ENCODE results near the gene IER3IP1.

DNA sequence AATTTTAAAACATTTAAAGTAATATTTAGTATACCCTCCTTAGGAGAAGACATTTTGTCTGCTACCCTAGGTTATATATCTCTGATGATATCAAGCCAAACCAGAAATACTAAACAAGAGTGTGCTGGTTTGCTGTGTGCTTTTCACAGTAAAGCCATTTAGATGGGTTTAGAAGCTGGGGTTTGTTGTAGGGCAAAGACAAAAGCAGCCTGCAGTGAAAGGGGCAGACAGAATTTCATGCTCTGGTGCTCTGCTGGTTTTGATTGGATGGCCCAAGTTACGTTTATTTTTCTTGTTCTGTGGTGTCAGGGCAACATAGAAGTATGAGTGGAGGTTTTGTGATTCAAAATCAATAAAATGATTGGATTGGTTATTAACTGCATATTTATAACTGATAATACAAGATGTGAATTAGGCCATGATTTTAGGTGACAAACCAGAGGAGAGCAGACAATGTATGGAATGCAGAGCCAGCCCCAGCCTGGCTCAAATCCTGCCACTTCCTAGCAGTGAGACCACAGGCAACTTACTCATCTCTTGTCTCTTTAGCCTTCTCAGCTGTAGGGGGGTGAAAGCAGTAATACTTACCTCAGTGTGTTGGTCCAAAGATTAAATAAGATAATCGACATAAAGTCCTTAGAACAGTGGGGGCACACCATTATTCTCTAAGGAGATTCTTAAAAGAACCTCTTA lies 30.9 kb upstream of the IER3IP1 start:
- TF ChIP-seq, protein P1, sequence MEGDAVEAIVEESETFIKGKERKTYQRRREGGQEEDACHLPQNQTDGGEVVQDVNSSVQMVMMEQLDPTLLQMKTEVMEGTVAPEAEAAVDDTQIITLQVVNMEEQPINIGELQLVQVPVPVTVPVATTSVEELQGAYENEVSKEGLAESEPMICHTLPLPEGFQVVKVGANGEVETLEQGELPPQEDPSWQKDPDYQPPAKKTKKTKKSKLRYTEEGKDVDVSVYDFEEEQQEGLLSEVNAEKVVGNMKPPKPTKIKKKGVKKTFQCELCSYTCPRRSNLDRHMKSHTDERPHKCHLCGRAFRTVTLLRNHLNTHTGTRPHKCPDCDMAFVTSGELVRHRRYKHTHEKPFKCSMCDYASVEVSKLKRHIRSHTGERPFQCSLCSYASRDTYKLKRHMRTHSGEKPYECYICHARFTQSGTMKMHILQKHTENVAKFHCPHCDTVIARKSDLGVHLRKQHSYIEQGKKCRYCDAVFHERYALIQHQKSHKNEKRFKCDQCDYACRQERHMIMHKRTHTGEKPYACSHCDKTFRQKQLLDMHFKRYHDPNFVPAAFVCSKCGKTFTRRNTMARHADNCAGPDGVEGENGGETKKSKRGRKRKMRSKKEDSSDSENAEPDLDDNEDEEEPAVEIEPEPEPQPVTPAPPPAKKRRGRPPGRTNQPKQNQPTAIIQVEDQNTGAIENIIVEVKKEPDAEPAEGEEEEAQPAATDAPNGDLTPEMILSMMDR (IDR thresholded peaks at IDR 0.05): no peak
- no peak for TF ChIP-seq POLR2A (IDR thresholded peaks at IDR 0.05)
- no peak for TF ChIP-seq EP300 (IDR thresholded peaks at IDR 0.05)

All from ovary (tissue), 3 donors.